Posterior cingulate gyrus (tissue), 11 donors: ENCODE data around the gene PSMF1.
"Not testable (repeated sequence)": the region's sequence is repeated elsewhere in the genome, so short reads cannot be mapped to it uniquely, and the experiment has no call there.

Experiments
- DNase-seq, 10 donors: peaks; one replicate each; pipeline versions ENCODE4 v3.0.0 to v3.0.0-alpha.2; 2020 to 2021; ENCODE audit warnings: mixed read lengths in 3 of 10
- intact Hi-C: fragments of 100-400 bp; cut with DNase I; formaldehyde crosslinking; loops from one replicate; pipeline ENCODE4 v1.15.1; 2023

Gene PSMF1

GRCh38 chr20:1119524-1119923 lies 1.1 kb downstream of the PSMF1 start:
- intact Hi-C loops = loop anchor here (5.0 kb wide), 1 partner anchor 348 kb away; the partner anchor contains the start of gene NSFL1C
- DNase-seq = no peak

DNA sequence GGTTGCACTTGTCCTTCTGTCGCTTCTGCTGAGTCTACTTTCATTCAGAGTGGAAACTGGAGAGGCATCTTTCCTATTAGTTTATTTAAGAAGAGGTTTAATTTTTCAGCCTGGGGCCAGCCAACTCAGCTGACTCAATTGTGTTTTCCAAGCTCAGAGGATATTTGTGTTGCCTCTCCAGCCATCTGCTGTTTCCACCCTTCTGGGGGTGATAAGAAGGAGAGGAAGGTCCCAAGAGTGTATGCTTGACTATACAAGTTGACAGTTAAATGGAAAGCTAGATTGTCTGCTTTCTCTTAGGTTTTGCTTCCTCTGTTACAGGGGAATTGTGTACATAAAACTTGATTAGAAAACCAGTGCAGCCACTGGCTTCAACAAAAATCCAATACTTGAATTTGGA lies 3.0 kb downstream of the PSMF1 start:
- no peak for DNase-seq
- intact Hi-C loops = no loop called here

DNA sequence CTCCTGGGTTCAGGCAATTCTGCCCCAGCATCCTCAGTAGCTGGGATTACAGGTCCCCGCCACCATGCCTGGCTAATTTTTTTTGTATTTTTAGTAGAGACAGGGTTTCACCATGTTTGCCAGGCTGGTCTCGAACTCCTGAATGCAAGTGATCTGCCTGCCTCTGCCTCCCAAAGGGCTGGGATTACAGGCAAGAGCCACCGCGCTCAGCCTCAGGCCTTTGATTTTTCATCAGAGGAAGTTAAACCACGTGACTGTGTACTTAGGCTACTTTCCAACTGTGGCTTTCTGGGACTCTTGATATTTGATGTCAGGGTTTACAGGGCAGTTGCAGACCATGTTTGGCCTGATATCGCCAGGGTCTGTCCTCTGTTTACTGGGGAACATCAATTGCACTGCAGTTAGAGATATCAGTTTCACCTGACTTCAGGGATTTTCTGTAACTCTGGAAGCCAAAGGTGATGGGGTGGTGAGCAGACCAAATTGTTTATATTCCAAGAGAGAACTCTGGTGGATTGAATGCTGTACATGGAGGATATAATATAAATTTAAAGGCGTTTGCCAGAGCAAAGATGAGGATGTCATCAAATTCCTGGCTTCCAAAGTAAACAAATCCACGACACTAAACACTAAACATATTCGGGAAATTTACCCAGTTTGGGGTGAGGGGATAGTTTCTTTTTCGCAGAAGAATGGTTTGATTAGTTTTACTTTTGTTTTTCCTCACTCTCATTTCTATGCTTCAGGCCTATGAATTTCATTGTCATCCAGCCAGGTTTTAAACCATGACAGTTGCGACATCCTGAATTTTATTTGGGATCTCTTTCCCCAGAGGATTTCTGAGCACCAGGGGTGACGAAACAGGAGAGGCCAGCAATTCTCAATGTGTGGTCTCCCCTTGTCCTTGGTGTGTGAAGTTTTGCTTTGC lies 4.2 kb downstream of the PSMF1 start:
- intact Hi-C loops = no loop called here
- DNase-seq = no peak

DNA sequence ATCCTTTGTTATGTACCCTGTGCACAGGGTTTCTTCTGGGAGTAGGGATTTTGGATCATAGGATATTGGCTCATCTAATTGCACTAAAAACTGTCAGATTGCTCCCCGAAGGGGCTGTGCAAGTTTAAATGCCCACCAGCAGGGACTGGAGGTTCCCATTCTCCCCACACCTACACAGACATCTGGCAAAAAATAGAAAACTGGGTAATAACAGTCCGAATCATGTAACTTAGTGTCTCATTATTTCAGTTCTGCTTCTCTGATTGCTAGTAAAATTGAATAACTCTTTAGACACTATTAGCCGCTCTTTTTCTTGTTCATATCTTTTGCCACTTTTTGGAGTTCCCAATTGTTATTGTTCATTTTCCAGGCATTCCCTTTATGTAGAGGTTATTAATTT lies 5.3 kb downstream of the PSMF1 start:
- intact Hi-C loops = no loop called here
- DNase-seq = no peak

DNA sequence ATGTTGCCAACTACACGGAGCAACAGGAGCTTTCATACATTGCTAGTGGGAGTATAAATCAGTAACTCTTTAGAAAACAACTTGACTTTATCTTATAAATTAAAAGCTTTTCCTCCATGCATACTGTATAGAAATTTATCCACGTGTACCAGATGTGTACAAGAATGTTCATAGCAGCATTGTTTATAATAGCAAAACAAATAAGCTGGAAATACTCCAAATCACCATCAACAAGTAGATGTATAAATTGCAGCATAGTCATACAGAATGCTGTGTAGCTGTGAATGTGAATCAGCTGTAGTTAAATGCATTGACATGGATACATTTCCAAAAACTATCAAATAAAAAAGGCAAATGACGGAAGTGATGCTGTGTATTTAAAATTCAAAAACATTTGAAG lies 6.0 kb downstream of the PSMF1 start:
- intact Hi-C loops = no loop called here
- DNase-seq = no peak

GRCh38 chr20:1125277-1125676 lies 6.9 kb downstream of the PSMF1 start:
- no peak for DNase-seq
- intact Hi-C loops = no loop called here

DNA sequence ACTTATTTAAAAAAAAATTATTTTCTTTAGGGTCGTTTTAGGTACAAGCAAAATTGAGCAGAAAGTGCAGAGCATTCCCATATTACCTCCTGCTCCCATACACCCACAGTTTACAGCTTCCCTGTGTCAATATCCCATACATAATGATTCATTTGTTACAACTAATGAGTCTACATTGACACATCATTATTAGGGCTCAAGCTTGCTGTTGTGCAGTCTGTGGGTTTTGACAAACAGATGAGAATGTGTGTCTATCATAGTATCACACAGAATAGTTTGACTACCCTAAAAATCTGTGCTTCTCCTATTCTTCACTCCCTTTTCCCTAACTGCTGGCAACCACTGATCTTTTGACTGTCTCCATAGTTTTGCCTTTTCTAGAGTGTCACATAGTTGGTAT lies 9.4 kb downstream of the PSMF1 start:
- DNase-seq = no peak
- intact Hi-C loops = no loop called here

DNA sequence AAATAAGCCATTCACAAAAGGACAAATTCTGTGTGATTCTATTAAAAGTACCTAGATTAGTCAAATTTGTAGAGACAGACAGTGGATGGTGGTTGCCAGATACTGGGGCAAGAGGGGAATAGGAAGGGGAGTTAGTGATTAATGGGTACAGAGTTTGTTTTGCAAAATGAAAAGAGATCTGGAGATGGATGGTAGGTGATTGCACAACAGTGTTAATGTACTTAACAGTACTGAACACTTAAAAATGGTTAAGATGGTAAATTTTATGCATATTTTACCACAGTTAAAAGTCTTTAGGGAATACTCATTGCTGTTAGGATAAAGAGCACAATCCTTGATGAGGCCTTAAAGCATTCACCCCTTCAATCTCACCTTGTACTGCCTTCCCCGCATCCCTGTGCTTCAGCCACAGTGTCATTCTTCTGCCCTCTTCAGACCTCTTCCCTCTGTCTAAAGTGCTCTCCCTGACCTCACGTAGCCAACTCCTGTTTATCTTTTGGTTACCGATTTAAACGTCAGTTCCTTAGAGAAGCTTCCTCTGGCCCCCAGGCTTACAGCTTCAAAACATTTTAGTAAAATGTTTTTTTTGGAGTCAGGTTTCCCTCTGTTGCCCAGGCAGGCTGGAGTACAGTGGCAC lies 11.8 kb downstream of the PSMF1 start:
- no peak for DNase-seq
- intact Hi-C loops = no loop called here

GRCh38 chr20:1130847-1131246 lies 12.4 kb downstream of the PSMF1 start:
- intact Hi-C loops = no loop called here
- DNase-seq = peak in 1 of 10 donors; percentile 83

DNA sequence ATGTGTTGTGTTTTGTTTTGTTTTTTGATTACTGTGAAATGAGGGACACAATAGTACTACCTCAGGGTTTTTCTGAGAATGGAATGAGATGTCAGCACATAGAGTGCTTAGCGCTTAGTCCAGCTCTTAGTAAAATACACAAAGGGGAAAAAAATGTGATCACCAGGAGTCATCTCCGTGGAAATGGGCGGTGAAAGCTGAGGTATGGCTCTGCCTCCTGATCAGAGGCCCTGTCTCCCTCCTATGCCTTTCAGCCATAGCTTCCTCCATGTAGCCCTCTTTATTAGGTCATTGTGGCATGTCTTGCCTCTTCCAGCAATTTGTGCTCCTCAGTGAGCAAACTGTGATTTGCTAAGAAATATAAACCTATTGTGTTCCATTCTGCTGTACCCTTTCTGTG lies 13.0 kb downstream of the PSMF1 start:
- intact Hi-C loops = no loop called here
- no peak for DNase-seq

DNA sequence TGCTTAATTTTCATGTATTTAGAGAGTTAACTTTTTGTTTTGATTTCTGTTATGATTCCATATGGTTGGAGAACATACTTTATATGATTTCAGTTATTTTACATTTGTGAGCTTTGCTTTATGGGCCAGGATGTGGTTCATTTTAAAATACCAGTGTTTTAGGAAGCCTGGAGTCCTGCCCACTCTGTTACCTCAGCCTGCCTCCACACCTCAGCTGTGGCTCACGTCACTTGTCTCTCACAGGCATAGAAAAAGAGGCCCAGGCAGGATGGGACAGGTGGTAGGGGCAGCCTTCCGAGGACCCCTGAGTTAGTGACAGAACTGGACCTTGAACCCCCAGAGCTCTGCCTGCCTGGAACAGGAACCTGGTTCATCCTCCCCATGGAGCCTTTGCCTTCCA lies 16.0 kb downstream of the PSMF1 start:
- no peak for DNase-seq
- intact Hi-C loops = no loop called here

- intact Hi-C loops = no loop called here
- no peak for DNase-seq
Measured at GRCh38 chr20:1134836-1135235, 16.4 kb downstream of the PSMF1 start.

- intact Hi-C loops = no loop called here
- no peak for DNase-seq
Measured at GRCh38 chr20:1137236-1137635, 18.8 kb downstream of the PSMF1 start.

GRCh38 chr20:1144401-1145172 lies 26.2 kb downstream of the PSMF1 start:
- intact Hi-C loops = no loop called here
- DNase-seq = no peak

- intact Hi-C loops = no loop called here
- no peak for DNase-seq
Measured at GRCh38 chr20:1146957-1147356, 28.6 kb downstream of the PSMF1 start.

DNA sequence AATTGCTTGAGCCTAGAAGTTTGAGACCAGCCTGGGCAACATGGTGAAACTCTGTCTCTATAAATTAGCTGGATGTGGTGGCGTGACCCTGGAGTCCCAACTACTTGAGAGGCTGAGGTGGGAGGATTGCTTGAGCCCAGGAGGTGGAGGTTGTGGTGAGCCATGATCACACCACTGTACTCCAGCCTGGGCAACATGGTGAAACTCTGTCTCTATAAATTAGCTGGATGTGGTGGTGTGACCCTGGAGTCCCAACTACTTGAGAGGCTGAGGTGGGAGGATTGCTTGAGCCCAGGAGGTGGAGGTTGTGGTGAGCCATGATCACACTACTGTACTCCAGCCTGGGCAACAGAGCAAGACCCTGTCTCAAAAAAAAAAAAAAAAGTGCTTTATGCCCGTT lies 31.4 kb downstream of the PSMF1 start:
- intact Hi-C loops, DNase-seq: not testable (repeated sequence)

DNA sequence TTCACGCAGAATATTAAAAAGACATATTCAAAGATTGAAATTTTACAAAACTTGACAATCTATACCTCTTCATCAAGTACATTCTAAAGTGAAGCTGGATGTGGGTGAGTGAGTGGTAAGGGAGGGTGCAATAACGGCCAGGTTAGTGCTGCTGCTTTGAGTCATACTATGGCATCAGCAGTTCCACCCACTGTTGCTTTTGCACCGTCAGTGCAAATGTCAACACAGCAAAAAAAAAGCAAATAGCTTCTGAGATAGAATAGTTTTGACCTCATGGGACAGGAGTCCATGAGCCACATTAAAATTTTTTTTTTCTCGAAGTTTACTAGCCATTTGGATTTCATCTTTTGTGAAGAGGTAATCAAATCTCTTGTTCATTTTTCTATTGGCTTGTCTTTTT lies 31.8 kb downstream of the PSMF1 start:
- no peak for DNase-seq
- intact Hi-C loops = no loop called here

- no peak for DNase-seq
- intact Hi-C loops = no loop called here
Measured at GRCh38 chr20:1150968-1151367, 32.6 kb downstream of the PSMF1 start.

- DNase-seq = no peak
- intact Hi-C loops = no loop called here
Measured at GRCh38 chr20:1154226-1154625, 35.8 kb downstream of the PSMF1 start.

GRCh38 chr20:1154691-1155090 lies 36.3 kb downstream of the PSMF1 start:
- intact Hi-C loops = no loop called here
- no peak for DNase-seq

GRCh38 chr20:1155342-1155741 lies 36.9 kb downstream of the PSMF1 start:
- no peak for DNase-seq
- intact Hi-C loops = no loop called here
